Choroid plexus epithelial cell (primary cell): ENCODE data around the gene PDGFB.

Experiments
- DNase-seq: peaks from one replicate; pipeline ENCODE4 v3.0.0-alpha.2; 2010; ENCODE audit warnings: low read depth
- H3K4me3 ChIP-seq: 2 replicates; pipeline ENCODE4 v1.5.1; 2011; ENCODE audit warnings: low read depth, mild to moderate bottlenecking, control low read depth, low read length, moderate library complexity
- CTCF ChIP-seq: conservative IDR thresholded peaks from 2 replicates; pipeline ENCODE4 v1.5.1; 2011; ENCODE audit warnings: low read depth, mild to moderate bottlenecking, control low read depth, inconsistent platforms, low read length, moderate library complexity

The PDGFB gene

GRCh38 chr22:39178206-39179111 lies 66.3 kb downstream of the PDGFB start:
- peak; percentile 71 for DNase-seq
- TF ChIP-seq CTCF, result no peak
- H3K4me3 ChIP-seq, result no peak overlapping the region

DNA sequence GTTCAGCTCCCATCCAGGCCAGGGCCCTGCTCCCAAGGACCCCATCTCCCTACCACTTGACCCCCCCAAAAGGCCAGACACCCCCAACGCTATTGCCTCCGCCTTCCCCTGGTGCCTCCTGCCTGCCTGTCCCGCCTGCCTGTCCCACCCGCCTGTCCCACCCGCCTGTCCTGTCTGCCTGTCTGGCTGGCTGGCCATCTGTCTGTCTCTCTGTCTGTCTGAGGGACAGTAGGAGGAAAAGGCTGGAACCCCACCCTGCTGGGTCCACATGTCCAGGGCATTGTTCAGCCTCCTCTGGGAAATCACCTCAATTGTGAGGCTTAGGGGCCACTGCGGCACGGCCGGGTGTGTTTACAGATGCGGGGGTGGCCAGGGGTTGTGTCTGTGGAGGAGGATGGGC lies 67.0 kb downstream of the PDGFB start:
- no peak for TF ChIP-seq CTCF
- no peak for DNase-seq
- H3K4me3 ChIP-seq, result no peak overlapping the region

DNA sequence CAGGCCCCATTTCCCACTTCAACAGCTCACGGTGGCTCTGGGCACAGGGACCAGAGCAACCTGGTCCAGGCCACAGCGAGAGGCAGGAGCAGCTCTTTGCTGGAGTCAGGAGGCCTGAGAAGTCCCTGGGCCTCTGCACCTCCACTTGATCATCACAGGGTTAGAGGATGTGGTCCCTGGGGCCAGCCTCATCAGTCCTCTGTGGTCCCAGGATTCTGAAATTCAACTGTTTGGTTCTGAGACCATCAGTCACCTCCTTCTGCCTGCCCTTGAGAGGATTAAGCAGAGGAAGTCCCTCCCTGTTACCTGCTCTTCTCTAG lies 67.4 kb downstream of the PDGFB start:
- no peak for TF ChIP-seq CTCF
- DNase-seq, result peak; percentile 9
- no peak overlapping the region for H3K4me3 ChIP-seq

GRCh38 chr22:39176714-39177455 lies 67.9 kb downstream of the PDGFB start:
- DNase-seq, result peak; percentile 16
- H3K4me3 ChIP-seq, result no peak overlapping the region
- TF ChIP-seq CTCF, result no peak

- no peak for TF ChIP-seq CTCF
- no peak overlapping the region for H3K4me3 ChIP-seq
- peak; percentile 60 for DNase-seq
Measured at GRCh38 chr22:39176143-39176713, 68.6 kb downstream of the PDGFB start.

- no peak for TF ChIP-seq CTCF
- peak; percentile 23 for DNase-seq
- no peak overlapping the region for H3K4me3 ChIP-seq
Measured at GRCh38 chr22:39175353-39176142, 69.2 kb downstream of the PDGFB start.
